Ovary (tissue), 9 donors: ENCODE data around the gene PDK3. TPM values are rescaled to one million over a fixed set of nuclear protein-coding genes. Genes with fewer than 3 reads are reported as not detected.

Experiments
- DNase-seq, 5 donors: peaks; one replicate each; pipeline ENCODE4 v3.0.0-alpha.2; 2019 to 2020
- H3K27ac ChIP-seq, 2 donors: fragments of 200-600 bp; one replicate each; pipeline versions ENCODE4 v1.5.1 to v1.8.0; 2019 to 2022
- H3K27me3 ChIP-seq: fragments of 200-600 bp; one replicate; pipeline ENCODE4 v1.8.0; 2022
- H3K36me3 ChIP-seq: fragments of 200-600 bp; sonication (generic); one replicate; pipeline ENCODE4 v1.5.1; 2019
- H3K4me1 ChIP-seq: one replicate; pipeline ENCODE4 v1.8.1; 2013; ENCODE audit warnings: mild to moderate bottlenecking, moderate library complexity; ENCODE audit not compliant: insufficient read depth
- H3K4me3 ChIP-seq: fragments of 200-600 bp; sonication (generic); one replicate; pipeline ENCODE4 v1.5.1; 2017
- H3K9me3 ChIP-seq, 2 donors: fragments of 200-600 bp in 1 of 2; sonication (generic) in 1 of 2; one replicate each; pipeline versions ENCODE4 v1.5.1 to v1.8.1; 2013 to 2019; ENCODE audit warnings: mild to moderate bottlenecking in 1 of 2, moderate library complexity in 1 of 2
- EP300 ChIP-seq: sonication (generic); formaldehyde crosslinking; IDR thresholded peaks from one replicate; pipeline ENCODE4 v1.6.1; 2017; ENCODE audit warnings: antibody characterized with exemption
- POLR2A ChIP-seq: fragments of 450-650 bp; IDR thresholded peaks from one replicate; pipeline ENCODE4 v1.6.1; 2017; ENCODE audit warnings: antibody characterized with exemption, mild to moderate bottlenecking, moderate library complexity
- WGBS, 3 donors: extraction: QIAGEN DNeasy Blood & Tissue Kit in 1 of 3; methylation state at CpG; one replicate each; pipeline versions ENCODE4 v1.1.5 to v1.1.7; 2013 to 2017; 5-methylcytosine and 5-hydroxymethylcytosine counted together
- intact Hi-C, 4 donors: fragments of 100-400 bp; cut with DNase I; formaldehyde crosslinking; loops; one replicate each; pipeline versions ENCODE4 v1.11.0 to v1.15.1; 2022 to 2023
- polyA plus RNA-seq, 2 donors: library from polyadenylated mRNA; stranded (reverse); fragments of 200-250 nt in 1 of 2; fragments of 350-450 nt in 1 of 2; fragmentation: Illumina TruSeq in 1 of 2; extraction: RNeasy Lipid Tissue Mini Kit (QIAGEN cat#74804) in 1 of 2; gene quantifications; one replicate each; pipeline ENCODE4 v1.2.3, GENCODE V29; 2013 to 2014
- small RNA-seq: library from RNA; depleted of rRNA; stranded (forward); fragments of <200 nt; gene quantifications from one replicate; pipeline ENCODE3, GENCODE V24; 2016
- total RNA-seq, 7 donors: library from RNA; depleted of rRNA in 2 of 7; stranded (reverse); fragments of >200 nt in 2 of 7; fragmentation: NEBNext Ultra II Directional in 3 of 7; extraction: Animal tissue kit (Norgen Biotek cat#: 25700) in 3 of 7; gene quantifications; one replicate each; pipeline versions ENCODE4 v1.1.0 to v1.2.4, GENCODE V29; 2016 to 2023
- TF ChIP-seq, protein P1 (sequence below), 3 donors: fragments of 450-650 bp in 2 of 3; fragments of 200-600 bp in 1 of 3; IDR thresholded peaks; one replicate each; pipeline versions ENCODE4 v1.5.1 to v1.8.0; 2016 to 2022; ENCODE audit warnings: antibody characterized with exemption in 3 of 3, mild to moderate bottlenecking in 1 of 3
- donor health status: DM: no; HTN: no; CAD: no; lungs with moderate emphysema.
- donor health status: DM: no; HTN: no; CAD: no.
- donor health status: Bipolar disorder and iron deficiency.
- donor health status: DM: yes; HTN: yes; CAD: no.
- donor health status: DM: no; HTN: no; CAD: no.
- donor health status: DM: yes; HTN: yes; CAD: no.

Gene PDK3
- total and polyA plus RNA-seq, 9 donors, result 3.1 to 30.9 (median 20.2) TPM

GRCh38 chrX:24575496-24575895 is 110.4 kb downstream of the PDK3 start:
- no peak overlapping the region for H3K4me3 ChIP-seq
- WGBS, 3 donors, result 66 to 86% (median 79%) methylated on average over 1 of the region's 1 CpG

DNA sequence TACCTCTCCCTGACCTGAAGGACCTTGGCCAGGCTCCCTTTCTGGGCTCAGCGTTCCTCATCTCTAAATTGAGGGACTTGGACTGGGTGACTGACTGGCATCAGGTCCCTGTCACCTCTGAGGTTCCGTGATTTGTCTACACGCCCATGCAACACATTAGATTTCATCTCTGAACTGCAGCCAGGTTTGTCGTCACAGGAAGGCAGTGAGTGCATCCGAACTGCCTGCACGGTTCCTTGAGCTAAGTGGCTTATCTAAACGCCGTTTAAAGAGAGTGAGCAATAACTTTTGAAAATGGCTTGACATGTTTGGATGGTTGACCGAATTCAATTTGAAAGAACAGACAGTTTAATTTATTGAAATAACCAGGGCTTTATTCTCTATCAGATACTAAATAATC is 112.0 kb downstream of the PDK3 start:
- intact Hi-C loops, result no loop called here
- DNase-seq, result no peak
- Histone ChIP-seq H3K4me1 (no peaks in the 10 kb centered on the region), H3K9me3 (no peaks in the 10 kb centered on the region), H3K27ac (no peak overlapping the region), H3K4me3 (no peak overlapping the region), H3K36me3 (no peaks in the 10 kb centered on the region), H3K27me3 (no peaks in the 10 kb centered on the region)
- TF ChIP-seq EP300 (no peak), POLR2A (no peak)
- TF ChIP-seq, protein P1, sequence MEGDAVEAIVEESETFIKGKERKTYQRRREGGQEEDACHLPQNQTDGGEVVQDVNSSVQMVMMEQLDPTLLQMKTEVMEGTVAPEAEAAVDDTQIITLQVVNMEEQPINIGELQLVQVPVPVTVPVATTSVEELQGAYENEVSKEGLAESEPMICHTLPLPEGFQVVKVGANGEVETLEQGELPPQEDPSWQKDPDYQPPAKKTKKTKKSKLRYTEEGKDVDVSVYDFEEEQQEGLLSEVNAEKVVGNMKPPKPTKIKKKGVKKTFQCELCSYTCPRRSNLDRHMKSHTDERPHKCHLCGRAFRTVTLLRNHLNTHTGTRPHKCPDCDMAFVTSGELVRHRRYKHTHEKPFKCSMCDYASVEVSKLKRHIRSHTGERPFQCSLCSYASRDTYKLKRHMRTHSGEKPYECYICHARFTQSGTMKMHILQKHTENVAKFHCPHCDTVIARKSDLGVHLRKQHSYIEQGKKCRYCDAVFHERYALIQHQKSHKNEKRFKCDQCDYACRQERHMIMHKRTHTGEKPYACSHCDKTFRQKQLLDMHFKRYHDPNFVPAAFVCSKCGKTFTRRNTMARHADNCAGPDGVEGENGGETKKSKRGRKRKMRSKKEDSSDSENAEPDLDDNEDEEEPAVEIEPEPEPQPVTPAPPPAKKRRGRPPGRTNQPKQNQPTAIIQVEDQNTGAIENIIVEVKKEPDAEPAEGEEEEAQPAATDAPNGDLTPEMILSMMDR (IDR thresholded peaks at IDR 0.05), result no peak
- WGBS, 3 donors, result 82 to 86% (median 84%) methylated on average over 9 of the region's 9 CpGs

More at GRCh38 chrX:24575496-24575895, 110.4 kb downstream of the PDK3 start:
- DNase-seq, result no peak
- Histone ChIP-seq H3K27me3 (no peaks in the 10 kb centered on the region), H3K27ac (no peak overlapping the region), H3K36me3 (no peaks in the 10 kb centered on the region), H3K9me3 (no peaks in the 10 kb centered on the region), H3K4me1 (no peaks in the 10 kb centered on the region)
- TF ChIP-seq, protein P1 (IDR thresholded peaks at IDR 0.05), result no peak
- TF ChIP-seq EP300 (no peak), POLR2A (no peak)
- intact Hi-C loops, result no loop called here

Small RNA genes lying within 50 kb of the gene (small RNA-seq; reads per million reads assigned to genes)
- gene SNRPEP9, result not detected

Other genes with a start within 250 kb of the PDK3 start
- gene SUPT20HL2, start 151.2 kb upstream of the PDK3 start, total RNA-seq, result 1 to 10 TPM in 1 of 7 donors, under 1 TPM in 5, not detected in 1; 0.13 to 1.1 (median 0.41) TPM
- gene SUPT20HL2, start 151.2 kb upstream of the PDK3 start, polyA plus RNA-seq, result under 1 TPM; 0.04 to 0.23 TPM
- gene SUPT20HL1, start 104.6 kb upstream of the PDK3 start, total RNA-seq, result under 1 TPM in 5 of 7 donors, not detected in 2; 0.10 to 0.25 (median 0.13) TPM
- under 1 TPM; 0.05 to 0.12 TPM for gene SUPT20HL1, start 104.6 kb upstream of the PDK3 start, polyA plus RNA-seq
- gene PCYT1B, start 182.1 kb downstream of the PDK3 start, total RNA-seq, result 1 to 10 TPM; 1.3 to 4.1 (median 2.4) TPM
- gene PCYT1B, start 182.1 kb downstream of the PDK3 start, polyA plus RNA-seq, result 1 to 10 TPM; 2.0 to 4.8 TPM
- gene POLA1, start 228.6 kb downstream of the PDK3 start, total RNA-seq, result 10 to 100 TPM; 11.7 to 20.2 (median 14.8) TPM
- gene POLA1, start 228.6 kb downstream of the PDK3 start, polyA plus RNA-seq, result 1 to 10 TPM; 5.9 to 8.3 TPM